ENCODE measurements around the gene KMT2B.

DNA sequence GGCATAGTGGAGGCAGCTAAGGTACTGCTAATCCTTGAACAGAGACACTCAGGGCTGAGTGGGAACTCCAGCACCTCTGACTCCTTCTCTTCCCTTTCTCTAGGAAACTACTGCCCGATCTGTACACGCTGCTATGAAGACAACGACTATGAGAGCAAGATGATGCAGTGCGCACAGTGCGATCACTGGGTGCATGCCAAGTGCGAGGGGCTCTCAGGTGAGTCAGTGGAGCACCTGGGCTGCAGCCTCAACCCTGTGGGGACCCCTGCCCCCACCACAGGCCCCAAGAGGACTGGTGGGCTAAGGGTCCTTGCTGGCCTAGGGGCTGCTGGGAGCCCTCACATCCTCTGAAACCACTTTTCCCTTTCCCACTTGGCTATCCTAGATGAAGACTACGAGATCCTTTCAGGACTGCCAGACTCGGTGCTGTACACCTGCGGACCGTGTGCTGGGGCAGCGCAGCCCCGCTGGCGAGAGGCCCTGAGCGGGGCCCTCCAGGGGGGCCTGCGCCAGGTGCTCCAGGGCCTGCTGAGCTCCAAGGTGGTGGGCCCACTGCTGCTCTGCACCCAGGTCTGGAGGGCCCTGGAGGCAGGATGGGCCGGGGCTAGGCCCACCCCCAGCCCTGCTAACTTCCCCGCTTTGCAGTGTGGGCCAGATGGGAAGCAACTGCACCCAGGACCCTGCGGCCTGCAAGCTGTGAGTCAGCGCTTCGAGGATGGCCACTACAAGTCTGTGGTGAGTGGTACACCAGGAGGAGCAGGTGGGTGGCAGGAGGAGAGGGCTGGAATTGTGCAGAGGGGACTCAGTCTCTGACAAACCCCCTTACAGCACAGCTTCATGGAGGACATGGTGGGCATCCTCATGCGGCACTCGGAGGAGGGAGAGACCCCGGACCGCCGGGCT lies 9.5 kb downstream of the KMT2B start:
- TF ChIP-seq, protein P1, sequence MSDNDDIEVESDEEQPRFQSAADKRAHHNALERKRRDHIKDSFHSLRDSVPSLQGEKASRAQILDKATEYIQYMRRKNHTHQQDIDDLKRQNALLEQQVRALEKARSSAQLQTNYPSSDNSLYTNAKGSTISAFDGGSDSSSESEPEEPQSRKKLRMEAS (IDR thresholded peaks at IDR 0.05), result no peak
- TF ChIP-seq EP300 (IDR thresholded peaks at IDR 0.05; ENCODE audit: borderline replicate concordance), result no peak
